OCI-LY1 (cell line): ENCODE measurements around the gene VHLL.

Experiments used
- H2AFZ ChIP-seq: fragments of 200-600 bp; sonication (generic), shearing (Covaris generic); 2 replicates; pipeline ENCODE4 v1.6.0; 2014; ENCODE audit warnings: antibody characterized with exemption, mild to moderate bottlenecking, low read length
- H3F3A ChIP-seq: fragments of 200-600 bp; sonication (generic), shearing (Covaris generic); 2 replicates; pipeline ENCODE4 v1.6.0; 2014; ENCODE audit warnings: mild to moderate bottlenecking, antibody characterized with exemption, low read length, moderate library complexity; ENCODE audit not compliant: insufficient read depth
- H3K27ac ChIP-seq: fragments of 200-600 bp; sonication (generic); 2 replicates; pipeline ENCODE4 v1.5.1; 2014; ENCODE audit warnings: low read length, mixed run types, mild to moderate bottlenecking, low read depth; ENCODE audit not compliant: poor library complexity, severe bottlenecking
- H3K27me3 ChIP-seq: fragments of 200-600 bp; sonication (generic); 2 replicates; pipeline ENCODE4 v1.6.0; 2014; ENCODE audit warnings: antibody characterized with exemption, mild to moderate bottlenecking, low read length, moderate library complexity; ENCODE audit not compliant: insufficient read depth
- H3K36me3 ChIP-seq: fragments of 200-600 bp; sonication (generic); 2 replicates; pipeline ENCODE4 v1.6.1; 2014; ENCODE audit warnings: mild to moderate bottlenecking, antibody characterized with exemption, low read length, moderate library complexity, mixed read lengths; ENCODE audit not compliant: insufficient read depth
- H3K4me1 ChIP-seq: fragments of 200-600 bp; sonication (generic); 2 replicates; pipeline ENCODE4 v1.5.1; 2014; ENCODE audit warnings: mild to moderate bottlenecking, low read length, moderate library complexity; ENCODE audit not compliant: insufficient read depth, severe bottlenecking
- H3K4me2 ChIP-seq: fragments of 200-600 bp; sonication (generic), shearing (Covaris generic); 2 replicates; pipeline ENCODE4 v1.6.1; 2014; ENCODE audit warnings: low read length
- H3K4me3 ChIP-seq: fragments of 200-600 bp; sonication (generic); 2 replicates; pipeline ENCODE4 v1.5.1; 2014; ENCODE audit warnings: low read length, low read depth, mild to moderate bottlenecking, mixed read lengths; ENCODE audit not compliant: poor library complexity, severe bottlenecking
- H3K79me2 ChIP-seq: fragments of 200-600 bp; shearing (Covaris generic); 2 replicates; pipeline ENCODE4 v1.6.1; 2016; ENCODE audit warnings: mixed run types, low read length, mixed read lengths; ENCODE audit not compliant: insufficient read depth
- H3K9ac ChIP-seq: fragments of 200-600 bp; sonication (generic), shearing (Covaris generic); 2 replicates; pipeline ENCODE4 v1.6.1; 2014; ENCODE audit warnings: mild to moderate bottlenecking, low read length, mixed read lengths
- H3K9me2 ChIP-seq: fragments of 200-600 bp; sonication (generic), shearing (Covaris generic); 2 replicates; pipeline ENCODE4 v1.6.1; 2014; ENCODE audit warnings: low read depth, mild to moderate bottlenecking, low read length, mixed read lengths
- H3K9me3 ChIP-seq: fragments of 200-600 bp; shearing (Covaris generic); 2 replicates; pipeline ENCODE4 v1.6.1; 2014; ENCODE audit warnings: low read length, mixed read lengths
- H4K20me1 ChIP-seq: fragments of 200-600 bp; sonication (generic), shearing (Covaris generic); 2 replicates; pipeline ENCODE4 v1.6.0; 2016; ENCODE audit warnings: mild to moderate bottlenecking, low read length; ENCODE audit not compliant: insufficient read depth
- CTCF ChIP-seq: fragments of 200-600 bp; sonication (generic), shearing (Covaris generic); IDR thresholded peaks from 2 replicates; pipeline ENCODE4 v1.5.1; 2017; ENCODE audit warnings: mild to moderate bottlenecking, antibody characterized with exemption, low read length, moderate library complexity, mixed read lengths
- EZH2 ChIP-seq: fragments of 200-600 bp; sonication (generic), shearing (Covaris generic); IDR thresholded peaks from 2 replicates; pipeline ENCODE4 v1.8.0; 2017; ENCODE audit warnings: borderline replicate concordance, mixed run types, mild to moderate bottlenecking, antibody characterized with exemption, low read length, moderate library complexity, mixed read lengths

The VHLL gene

GRCh38 chr1:156286061-156286460 lies 13.0 kb downstream of the VHLL start:
- Histone ChIP-seq H3K9ac (no peak overlapping the region), H3K79me2 (peaks cover 18% of the 10 kb centered on the region)

GRCh38 chr1:156285437-156285836 lies 13.7 kb downstream of the VHLL start:
- Histone ChIP-seq H3K36me3 (peaks cover 2% of the 10 kb centered on the region; the same call in 1 of the 2 replicates), H3F3A (no peaks in the 10 kb centered on the region), H3K27ac (no peak overlapping the region), H3K9ac (no peak overlapping the region), H3K79me2 (peaks cover 24% of the 10 kb centered on the region), H3K4me3 (no peak overlapping the region), H3K4me2 (no peak overlapping the region), H3K9me3 (no peaks in the 10 kb centered on the region), H2AFZ (no peak overlapping the region), H3K4me1 (peaks cover 27% of the 10 kb centered on the region), H3K9me2 (no peaks in the 10 kb centered on the region), H3K27me3 (no peaks in the 10 kb centered on the region), H4K20me1 (no peaks in the 10 kb centered on the region)
- TF ChIP-seq CTCF: no peak
- no peak for TF ChIP-seq EZH2

More at GRCh38 chr1:156286061-156286460, 13.0 kb downstream of the VHLL start:
- Histone ChIP-seq H3K27me3 (no peaks in the 10 kb centered on the region), H3F3A (no peaks in the 10 kb centered on the region), H3K9me3 (no peaks in the 10 kb centered on the region), H2AFZ (no peak overlapping the region), H3K4me2 (no peak overlapping the region), H3K27ac (no peak overlapping the region), H3K9me2 (no peaks in the 10 kb centered on the region), H3K4me1 (peaks cover 24% of the 10 kb centered on the region), H4K20me1 (no peaks in the 10 kb centered on the region), H3K4me3 (no peak overlapping the region), H3K36me3 (no peaks in the 10 kb centered on the region)
- TF ChIP-seq CTCF (no peak), EZH2 (no peak)

- Histone ChIP-seq H3K4me3 (no peak overlapping the region), H2AFZ (no peak overlapping the region), H3K9me3 (no peaks in the 10 kb centered on the region), H3K9me2 (no peaks in the 10 kb centered on the region), H3K36me3 (peaks cover 9% of the 10 kb centered on the region; the same call in 1 of the 2 replicates), H3K9ac (no peak overlapping the region), H3K27me3 (no peaks in the 10 kb centered on the region), H3F3A (no peaks in the 10 kb centered on the region), H3K79me2 (peaks cover 31% of the 10 kb centered on the region), H4K20me1 (no peaks in the 10 kb centered on the region), H3K4me1 (peaks cover 29% of the 10 kb centered on the region), H3K4me2 (no peak overlapping the region), H3K27ac (no peak overlapping the region)
- TF ChIP-seq CTCF (no peak), EZH2 (no peak)
Observed at GRCh38 chr1:156284757-156285156, 14.3 kb downstream of the VHLL start.
